NCI-H1930 (cell line): ENCODE measurements around the gene FLT3LG.
"Not testable (repeated sequence)": the region's sequence is repeated elsewhere in the genome, so short reads cannot be mapped to it uniquely, and the experiment has no call there.

Experiments
- DNase-seq, 2 experiments: peaks; one replicate each; lab custom pipeline; 2025; lab: John Stamatoyannopoulos, UW

Gene FLT3LG

DNA sequence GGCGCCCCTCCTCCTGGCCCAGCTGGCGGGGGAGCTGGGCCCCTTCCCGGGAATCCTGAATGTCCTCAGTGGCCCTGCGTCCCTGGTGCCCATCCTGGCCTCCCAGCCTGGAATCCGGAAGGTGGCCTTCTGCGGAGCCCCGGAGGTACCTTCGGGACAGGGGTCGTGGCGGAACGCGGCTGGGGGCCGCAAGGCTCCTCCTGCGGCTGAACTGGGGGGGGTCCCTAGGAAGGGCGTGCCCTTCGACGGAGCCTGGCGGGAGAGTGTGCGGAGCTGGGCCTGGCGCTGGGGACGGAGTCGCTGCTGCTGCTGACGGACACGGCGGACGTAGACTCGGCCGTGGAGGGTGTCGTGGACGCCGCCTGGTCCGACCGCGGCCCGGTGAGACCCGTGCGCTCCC lies 12.4 kb upstream of the FLT3LG start:
- DNase-seq, result no peak

DNA sequence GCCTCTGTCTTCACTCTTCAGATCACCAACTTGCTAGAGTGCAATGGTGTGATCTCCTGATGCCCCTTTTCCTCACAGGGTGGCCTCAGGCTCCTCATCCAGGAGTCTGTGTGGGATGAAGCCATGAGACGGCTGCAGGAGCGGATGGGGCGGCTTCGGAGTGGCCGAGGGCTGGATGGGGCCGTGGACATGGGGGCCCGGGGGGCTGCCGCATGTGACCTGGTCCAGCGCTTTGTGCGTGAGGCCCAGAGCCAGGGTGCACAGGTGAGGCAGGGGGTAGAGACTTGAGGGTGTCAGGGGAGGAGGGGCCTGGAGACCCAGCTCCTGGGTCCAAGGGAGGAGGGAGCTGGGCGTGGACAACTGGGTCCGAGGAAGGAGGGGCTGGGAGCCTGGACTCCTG lies 11.5 kb upstream of the FLT3LG start:
- DNase-seq, result no peak

DNA sequence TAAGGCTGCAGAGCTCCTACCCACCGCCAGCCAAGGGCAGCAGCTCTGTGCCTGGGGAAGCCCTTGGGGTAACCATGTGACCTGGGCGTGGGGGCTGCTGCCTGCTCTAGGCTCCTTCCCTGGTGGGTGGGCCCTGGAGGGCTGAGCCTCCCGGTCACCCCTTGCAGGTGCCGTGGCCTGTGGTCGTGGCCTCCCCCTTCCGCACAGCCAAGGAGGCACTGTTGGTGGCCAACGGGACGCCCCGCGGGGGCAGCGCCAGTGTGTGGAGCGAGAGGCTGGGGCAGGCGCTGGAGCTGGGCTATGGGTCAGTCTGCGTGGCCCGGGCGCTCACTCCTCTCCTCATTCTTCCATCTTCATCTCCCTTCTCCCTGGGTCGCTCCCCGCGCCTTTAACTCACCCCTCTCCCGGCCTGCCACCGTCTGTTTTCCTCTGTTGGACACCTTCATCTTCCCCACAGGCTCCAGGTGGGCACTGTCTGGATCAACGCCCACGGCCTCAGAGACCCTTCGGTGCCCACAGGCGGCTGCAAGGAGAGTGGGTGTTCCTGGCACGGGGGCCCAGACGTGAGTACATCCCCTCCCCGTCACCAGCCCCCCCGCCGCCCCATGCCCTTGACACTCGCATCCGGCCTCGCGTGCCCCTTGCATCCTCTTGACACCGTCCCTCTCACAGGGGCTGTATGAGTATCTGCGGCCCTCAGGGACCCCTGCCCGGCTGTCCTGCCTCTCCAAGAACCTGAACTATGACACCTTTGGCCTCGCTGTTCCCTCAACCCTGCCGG lies 9.9 kb upstream of the FLT3LG start:
- no peak for DNase-seq

DNA sequence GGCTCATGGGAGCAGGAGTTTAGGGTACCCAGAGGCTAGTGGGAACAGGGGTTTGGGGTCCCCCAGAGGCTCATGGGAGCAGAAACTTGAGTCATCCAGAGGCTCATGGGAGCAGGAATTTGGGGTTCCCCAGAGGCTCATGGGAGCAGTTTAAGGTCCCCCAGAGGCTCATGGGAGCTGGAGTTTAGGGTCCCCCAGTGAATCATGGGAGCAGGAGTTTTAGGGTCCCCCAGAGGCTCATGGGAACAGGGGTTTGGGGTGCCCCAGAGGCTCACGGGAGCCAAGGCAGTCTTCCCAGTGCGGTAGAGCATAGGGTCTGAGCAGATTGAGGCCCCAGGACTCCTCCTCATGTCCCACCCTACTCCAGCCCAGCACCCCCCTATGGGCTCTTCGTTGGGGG lies 8.6 kb upstream of the FLT3LG start:
- no peak for DNase-seq

DNA sequence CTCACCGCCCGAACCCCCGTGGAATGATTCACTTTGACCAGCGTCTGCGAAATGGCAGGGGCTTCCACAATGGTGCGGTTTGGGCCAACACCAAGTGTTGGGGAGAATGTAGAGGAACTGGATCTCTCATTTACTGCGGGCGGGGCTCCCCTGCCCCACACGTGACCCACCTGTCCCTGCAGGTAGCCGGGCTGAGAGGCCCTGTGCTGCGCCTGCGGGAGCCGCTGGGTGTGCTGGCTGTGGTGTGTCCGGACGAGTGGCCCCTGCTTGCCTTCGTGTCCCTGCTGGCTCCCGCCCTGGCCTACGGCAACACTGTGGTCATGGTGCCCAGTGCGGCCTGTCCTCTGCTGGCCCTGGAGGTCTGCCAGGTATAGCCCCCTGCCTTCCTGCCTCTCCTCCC lies 5.8 kb upstream of the FLT3LG start:
- DNase-seq, result no peak

DNA sequence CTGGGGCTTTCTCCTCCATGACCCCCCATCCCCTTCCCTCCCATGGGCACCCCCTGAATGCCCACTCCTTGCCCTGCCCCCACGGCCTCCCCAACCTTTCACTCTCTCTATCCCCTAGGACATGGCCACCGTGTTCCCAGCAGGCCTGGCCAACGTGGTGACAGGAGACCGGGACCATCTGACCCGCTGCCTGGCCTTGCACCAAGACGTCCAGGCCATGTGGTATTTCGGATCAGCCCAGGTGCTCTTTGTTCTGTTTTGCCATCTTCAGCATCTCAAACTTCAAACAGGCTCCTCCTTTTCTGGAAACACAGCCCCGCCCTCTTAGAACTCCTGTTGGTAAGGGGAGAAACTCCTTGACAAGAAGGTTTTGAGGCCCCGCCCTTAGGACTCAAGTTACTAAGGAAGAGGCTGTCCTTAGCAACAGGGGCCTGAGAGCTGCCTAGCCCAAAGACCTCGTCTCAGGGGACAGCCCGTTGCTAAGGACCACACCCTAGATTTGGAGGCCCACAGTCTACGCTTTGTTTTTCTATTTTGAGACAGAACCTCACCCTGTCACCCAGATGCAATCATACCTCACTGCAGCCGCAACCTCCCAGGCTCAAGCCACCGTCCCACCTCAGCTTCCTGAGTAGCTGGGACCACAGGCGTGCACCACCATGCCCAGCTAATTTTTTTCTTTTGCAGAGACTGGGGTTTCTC lies 5.1 kb upstream of the FLT3LG start:
- DNase-seq, result peak in 1 of 2 experiments; percentile 25

DNA sequence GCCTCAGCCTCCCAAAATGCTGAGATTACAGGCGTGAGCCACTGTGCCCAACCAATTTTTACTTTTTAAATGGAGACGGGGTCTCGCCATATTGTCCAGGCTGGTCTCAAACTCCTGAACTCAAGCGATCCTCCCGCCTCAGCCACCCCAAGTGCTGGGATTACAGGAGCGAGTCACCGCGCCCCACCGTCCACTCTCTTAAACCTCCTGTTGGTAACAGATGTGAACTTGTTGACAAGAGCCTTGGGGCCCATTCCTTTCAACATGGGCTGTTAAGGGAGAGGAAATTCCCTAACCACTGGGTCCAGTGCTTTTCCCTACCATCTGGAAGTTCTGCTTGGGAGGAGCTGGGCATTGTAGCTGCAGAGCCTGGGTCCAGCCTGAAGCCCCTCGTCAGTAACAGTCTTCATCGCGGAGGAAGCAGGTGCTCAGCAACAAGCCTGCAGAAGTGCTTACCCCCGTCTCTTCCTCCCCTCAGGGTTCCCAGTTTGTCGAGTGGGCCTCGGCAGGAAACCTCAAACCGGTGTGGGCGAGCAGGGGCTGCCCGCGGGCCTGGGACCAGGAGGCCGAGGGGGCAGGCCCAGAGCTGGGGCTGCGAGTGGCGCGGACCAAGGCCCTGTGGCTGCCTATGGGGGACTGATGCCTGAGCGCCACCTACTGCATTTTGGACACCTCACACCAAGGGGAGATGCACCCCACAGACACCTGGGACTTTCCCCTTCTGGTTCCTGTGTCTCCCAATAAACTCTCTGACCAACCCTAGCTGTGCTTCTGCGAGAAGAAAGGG lies 4.0 kb upstream of the FLT3LG start:
- no peak for DNase-seq

DNA sequence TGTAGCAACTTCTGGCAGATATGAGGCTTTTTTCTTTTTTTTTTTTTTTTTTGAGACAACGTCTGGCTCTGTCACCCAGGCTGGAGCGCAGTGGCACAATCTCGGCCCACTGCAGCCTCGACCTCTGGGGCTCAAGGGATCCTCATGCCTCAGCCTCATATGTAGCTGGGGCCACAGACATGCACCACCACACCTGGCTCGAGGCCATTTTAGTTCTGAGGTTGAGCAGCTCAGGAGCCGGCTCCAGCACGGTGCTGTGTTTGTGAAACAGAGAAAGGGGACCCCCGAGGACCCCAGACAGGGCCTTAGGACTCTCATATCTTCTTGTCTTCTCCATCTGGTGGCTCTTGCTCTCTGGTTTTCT lies 3.4 kb upstream of the FLT3LG start:
- DNase-seq, result no peak

DNA sequence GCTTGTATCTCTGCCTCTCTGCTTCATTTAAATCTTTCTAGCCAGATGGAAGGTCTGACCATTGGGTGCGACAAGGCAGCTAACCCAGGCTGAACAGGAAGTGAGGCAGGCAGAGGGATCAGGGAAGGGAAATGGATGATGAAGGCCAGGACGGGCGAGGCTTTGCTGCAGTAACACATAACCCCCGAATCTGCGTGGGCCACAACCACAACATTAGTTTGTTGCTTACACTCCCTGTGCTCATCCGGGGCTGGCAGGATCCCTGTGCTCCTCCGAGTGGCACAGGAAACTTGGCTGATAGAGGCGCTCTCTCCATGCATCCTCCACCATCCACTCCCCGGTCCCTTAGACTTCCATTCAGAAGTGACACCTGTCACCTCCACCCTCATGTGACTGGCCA lies 1.1 kb upstream of the FLT3LG start:
- DNase-seq, result no peak

DNA sequence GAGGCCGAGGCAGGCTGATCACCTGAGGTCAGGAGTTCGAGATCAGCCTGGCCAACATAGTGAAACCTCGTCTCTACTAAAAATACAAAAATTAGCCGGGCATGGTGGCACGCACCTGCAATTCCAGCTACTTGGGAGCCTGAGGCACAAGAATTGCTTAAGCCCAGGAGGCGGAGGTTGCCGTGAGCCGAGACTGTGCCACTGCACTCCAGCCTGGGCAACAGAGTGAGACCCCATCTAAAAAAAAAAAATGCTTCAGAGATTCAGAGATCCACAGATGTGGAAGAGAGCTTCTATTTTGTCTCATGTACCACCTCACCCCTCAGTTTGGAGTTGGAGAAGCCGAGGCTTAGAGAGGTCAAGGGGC lies 531 bp upstream of the FLT3LG start:
- not testable (repeated sequence) for DNase-seq

DNA sequence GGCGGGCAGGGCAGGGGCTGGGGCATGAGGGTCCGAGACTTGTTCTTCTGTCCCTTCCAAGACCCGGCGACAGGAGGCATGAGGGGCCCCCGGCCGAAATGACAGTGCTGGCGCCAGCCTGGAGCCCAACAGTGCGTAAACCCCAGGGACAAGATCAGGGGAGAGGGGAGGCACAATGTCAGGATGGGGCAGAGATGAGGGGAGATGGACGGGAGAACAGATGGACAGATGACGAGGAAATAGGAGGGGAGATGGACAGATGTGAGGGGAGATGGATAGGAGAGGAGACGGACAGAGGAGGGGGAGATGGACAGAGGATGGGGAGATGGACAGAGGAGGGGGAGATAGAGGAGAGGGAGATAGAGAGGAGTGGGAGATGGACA lies 518 bp downstream of the FLT3LG start:
- no peak for DNase-seq

DNA sequence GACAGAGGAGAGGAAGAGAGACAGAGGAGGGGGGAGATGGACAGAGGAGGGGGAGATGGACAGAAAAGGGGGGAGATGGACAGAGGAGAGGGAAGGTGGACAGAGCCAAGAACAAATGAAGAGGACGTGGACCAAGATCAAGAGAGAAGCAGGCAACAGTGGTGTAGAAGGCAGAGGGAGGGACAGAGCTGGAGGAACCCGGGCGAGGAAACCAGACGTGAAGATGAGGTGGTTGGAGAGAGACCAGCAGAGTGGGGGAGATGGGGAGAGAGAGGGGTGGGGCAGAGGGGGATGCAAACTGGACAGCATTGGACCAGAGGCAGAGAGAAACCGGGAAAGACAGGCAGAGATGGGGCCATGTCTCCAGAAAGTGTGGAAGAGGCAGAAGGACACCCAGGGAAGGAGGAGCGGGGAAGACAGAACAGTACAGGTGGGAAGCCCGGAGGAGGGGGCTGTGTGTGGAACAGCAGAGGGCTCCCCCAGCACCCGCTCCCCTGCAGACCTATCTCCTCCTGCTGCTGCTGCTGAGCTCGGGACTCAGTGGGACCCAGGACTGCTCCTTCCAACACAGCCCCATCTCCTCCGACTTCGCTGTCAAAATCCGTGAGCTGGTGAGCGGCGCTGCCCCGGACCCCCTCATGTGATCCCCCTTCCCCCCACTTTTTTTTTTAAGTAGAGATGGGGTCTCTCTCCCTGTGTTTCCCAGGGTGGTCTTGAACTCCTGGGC lies 1.3 kb downstream of the FLT3LG start:
- DNase-seq, result no peak

DNA sequence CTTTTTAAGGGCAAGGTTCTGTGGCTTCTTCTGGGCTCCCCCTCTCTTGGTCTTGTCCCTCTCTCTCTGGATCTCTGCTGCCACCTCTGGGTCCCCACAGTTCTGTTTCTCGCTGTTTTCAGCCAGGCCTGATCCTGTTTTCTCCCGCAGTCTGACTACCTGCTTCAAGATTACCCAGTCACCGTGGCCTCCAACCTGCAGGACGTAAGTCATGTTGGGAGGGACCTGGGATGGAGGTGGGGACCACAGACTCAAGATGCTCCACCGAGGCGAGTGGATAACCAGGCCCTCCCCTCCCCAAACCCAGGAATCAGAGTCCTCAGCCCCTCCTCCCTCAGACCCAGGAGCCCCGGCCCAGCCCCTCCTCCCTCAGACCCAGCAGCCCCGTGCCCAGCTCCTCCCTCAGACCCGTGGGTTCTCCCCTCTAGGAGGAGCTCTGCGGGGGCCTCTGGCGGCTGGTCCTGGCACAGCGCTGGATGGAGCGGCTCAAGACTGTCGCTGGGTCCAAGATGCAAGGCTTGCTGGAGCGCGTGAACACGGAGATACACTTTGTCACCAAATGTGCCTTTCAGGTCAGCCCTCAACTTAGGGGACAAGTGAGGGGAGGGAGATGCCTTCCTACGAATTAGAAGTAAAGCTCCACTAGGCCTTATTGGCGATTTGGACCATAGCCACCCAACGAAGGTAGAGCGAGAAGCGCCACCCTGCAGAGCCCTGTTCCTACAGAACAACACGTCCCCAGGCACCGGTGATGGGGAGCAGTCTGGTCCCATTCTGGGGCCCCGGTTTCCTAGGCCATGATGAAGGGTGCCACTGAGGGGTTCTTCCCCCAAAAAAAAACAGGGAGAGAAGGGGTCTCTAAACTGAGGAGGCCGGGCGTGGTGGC lies 2.2 kb downstream of the FLT3LG start:
- DNase-seq, result peak; percentile 54 to 78

DNA sequence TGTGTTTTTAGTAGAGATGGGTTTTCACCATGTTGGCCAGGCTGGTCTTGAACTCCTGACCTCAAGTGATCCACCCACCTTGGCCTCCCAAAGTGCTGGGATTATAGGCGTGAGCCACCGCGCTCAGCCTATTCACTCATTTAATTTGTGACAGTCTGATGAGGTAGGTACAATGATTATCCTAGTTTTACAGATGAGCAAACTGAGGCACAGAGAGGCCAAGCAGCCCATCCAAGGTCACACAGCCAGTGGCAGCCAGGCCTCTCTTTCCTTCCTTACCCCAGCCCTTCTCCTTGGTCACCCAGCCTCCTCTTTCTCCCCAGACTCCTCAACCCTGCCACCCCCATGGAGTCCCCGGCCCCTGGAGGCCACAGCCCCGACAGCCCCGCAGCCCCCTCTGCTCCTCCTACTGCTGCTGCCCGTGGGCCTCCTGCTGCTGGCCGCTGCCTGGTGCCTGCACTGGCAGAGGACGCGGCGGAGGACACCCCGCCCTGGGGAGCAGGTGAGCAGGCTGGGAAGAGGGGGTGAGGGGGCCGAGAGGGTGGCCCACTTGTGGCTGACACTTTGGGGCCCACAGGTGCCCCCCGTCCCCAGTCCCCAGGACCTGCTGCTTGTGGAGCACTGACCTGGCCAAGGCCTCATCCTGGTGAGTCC lies 6.1 kb downstream of the FLT3LG start:
- DNase-seq, result no peak

DNA sequence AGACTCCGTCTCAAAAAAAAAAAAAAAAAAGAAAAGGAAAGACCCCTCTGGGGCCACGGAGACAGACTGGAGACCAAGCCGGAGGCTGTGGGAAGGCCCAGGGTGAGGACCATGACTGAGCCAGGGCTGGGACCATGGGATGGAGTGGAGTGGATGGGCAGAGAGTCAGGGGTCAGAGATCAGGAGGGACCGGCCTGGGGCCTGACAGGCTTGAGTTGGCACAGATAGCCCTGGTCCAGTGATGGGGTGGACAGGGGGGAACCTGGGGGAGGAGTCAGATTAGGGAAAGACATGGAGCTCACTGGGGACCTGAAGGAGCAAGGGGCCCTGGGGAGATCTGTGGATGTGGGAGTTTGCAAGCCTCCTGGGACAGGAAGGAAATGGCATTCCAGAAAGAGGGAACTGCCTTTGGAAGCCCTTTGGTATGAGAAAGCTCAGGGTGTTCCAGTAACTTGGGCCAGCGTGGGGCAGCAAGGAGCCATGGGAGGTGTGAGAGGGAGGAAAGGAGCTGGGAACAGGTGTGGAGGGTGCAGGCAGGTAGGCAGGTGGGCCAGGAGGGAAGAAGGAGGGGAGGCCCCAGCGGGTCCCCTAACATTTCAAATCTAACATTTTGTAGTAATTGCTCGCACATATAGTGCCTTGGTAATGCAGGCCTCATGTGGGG lies 7.1 kb downstream of the FLT3LG start:
- DNase-seq, result no peak

DNA sequence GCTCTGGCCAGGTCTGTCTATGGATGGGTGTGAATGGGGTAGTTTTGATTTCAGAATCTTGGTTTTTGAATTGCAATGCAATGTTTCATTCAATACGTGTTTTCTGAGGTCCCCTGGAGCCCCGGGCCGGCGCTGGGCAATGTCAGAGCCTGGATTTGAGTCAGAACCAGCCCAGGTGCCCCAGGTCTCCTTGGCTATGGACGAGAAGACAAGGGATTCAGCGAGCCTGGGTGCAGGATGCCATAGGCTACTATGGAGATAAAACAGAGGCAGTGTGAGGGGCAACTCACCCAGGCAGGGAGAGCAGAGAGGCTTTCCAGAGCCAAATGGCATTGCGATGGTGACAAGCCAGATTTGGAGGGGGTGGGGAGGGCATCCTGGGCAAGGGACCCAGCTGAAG lies 12.2 kb downstream of the FLT3LG start:
- no peak for DNase-seq

DNA sequence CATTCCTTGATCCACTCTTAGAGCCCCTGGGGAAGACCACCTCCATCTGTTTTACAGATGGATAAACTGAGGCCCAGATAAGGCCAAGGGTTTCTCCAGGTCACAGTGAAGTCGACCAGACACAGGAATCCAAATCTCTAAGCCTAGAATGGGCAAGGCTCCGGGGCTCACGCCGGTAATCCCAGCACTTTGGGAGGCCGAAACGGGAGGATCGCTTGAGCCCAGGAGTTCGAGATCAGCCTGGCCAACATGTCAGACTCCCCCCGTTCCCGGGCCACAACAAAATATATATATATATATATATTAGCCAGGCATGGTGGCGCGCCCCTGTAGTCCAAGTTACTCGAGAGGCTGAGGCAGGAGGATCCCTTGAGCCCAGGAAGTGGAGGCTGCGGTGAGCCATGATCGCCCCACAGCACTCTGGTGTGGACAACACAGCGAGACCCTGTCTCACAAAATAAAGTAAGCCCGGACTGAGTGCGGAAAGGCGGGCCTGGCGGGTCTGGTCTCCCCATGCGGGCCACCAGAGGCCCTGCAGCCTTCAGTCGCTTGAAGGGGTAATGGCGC lies 12.8 kb downstream of the FLT3LG start:
- DNase-seq, result no peak

DNA sequence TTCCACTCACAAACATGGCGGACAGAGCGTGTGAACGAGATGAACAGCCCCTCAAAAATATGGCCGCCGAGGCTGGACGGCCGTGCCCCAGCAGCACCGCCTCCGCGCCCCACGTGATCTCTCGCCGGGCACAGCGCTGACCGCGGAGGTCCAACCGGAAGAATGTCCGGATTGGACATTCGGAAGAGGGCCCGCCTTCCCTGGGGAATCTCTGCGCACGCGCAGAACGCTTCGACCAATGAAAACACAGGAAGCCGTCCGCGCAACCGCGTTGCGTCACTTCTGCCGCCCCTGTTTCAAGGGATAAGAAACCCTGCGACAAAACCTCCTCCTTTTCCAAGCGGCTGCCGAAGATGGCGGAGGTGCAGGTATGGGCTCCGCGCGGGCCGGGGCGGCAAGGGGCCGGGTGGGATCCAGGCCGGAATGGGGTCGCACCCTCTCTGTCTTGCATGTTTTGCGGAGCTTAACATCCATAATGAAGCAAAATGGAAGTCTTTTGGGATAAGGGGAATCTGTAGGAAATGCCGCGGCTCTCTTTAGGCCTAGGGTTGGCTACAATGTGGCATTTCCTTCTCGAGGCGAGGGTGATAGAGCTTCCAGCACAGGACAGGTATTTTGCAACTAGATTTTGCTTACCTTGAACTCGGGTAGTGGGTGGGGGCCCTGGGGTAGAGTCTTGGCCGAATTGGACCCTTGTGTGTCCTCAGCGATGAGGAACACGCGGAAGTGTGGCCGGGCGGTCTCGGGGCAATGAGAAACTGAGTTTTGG lies 13.4 kb downstream of the FLT3LG start, which contains the start of gene RPL13A:
Gene RPL13A (plus strand): TSS at position 332 of the 769 bp plus-strand sequence. CDS start 22 bp downstream, at position 354.
- DNase-seq, result peak; percentile 100
